ENCODE data around the gene MRPL36.

The MRPL36 gene

DNA sequence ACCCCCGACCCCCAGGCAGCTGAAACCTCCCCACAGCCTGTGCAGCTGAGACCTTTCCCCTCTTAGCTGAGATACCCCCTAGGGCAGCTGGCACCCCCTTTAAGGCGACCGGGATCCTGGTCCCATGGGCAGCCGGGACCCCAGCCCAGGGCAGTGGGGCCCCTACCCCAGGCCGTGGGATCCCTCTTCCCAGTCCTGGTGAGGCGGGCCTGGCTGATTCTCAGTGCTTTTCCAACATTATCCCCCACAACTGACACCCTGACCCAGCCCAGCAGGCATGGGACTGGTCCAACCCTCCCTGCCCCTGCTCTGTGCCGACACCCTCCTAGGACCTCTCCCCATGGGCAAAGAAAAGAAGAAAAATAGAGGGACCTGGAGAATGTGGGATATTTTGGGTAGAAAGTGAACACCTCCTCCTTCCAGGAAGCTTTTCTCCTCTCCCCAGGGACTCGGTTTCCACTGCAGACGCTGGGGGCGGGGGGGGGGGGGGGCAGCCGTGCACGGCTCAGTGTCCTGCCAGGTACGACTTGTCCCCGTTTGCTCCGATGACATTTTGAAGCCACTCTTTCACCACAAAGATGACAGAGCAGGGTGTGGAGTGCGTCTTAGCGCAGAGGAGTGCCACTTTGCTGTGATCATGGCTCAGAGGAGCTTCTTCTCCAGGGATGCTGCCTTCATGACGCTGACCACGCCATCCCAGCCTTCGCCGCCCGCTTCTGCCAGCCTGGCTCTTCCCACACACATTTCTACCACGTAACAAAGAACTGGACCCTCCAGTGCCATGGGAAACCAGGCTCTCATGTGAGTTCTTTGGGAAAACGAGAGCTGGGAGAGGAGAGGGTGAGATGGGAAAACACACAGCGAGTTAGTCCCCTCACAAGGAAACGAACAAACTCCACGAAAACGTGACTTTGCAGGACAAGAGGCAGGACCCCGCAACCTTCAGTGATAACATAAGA is 47.5 kb downstream of the MRPL36 start:
- ChIA-PET POLR2A (no interaction called here), CTCF (no interaction called here)
- no peak for DNase-seq (ENCODE audit: extremely low spot score)
- TF ChIP-seq LEF1 (IDR thresholded peaks at IDR 0.05; ENCODE audit: borderline replicate concordance), result no peak
- TF ChIP-seq ELF4 (IDR thresholded peaks at IDR 0.05), result no peak
- no peak for TF ChIP-seq FOXM1 (IDR thresholded peaks at IDR 0.05; ENCODE audit: borderline replicate concordance)
- no peak for TF ChIP-seq BHLHE40 (IDR thresholded peaks at IDR 0.05; ENCODE audit: borderline replicate concordance)
- TF ChIP-seq, protein P1, sequence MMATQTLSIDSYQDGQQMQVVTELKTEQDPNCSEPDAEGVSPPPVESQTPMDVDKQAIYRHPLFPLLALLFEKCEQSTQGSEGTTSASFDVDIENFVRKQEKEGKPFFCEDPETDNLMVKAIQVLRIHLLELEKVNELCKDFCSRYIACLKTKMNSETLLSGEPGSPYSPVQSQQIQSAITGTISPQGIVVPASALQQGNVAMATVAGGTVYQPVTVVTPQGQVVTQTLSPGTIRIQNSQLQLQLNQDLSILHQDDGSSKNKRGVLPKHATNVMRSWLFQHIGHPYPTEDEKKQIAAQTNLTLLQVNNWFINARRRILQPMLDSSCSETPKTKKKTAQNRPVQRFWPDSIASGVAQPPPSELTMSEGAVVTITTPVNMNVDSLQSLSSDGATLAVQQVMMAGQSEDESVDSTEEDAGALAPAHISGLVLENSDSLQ (IDR thresholded peaks at IDR 0.05), result no peak
- TF ChIP-seq FOXK2 (IDR thresholded peaks at IDR 0.05), result no peak
- no peak for TF ChIP-seq L3MBTL2 (conservative IDR thresholded peaks at IDR 0.05)
- TF ChIP-seq ARNT (IDR thresholded peaks at IDR 0.05), result no peak

DNA sequence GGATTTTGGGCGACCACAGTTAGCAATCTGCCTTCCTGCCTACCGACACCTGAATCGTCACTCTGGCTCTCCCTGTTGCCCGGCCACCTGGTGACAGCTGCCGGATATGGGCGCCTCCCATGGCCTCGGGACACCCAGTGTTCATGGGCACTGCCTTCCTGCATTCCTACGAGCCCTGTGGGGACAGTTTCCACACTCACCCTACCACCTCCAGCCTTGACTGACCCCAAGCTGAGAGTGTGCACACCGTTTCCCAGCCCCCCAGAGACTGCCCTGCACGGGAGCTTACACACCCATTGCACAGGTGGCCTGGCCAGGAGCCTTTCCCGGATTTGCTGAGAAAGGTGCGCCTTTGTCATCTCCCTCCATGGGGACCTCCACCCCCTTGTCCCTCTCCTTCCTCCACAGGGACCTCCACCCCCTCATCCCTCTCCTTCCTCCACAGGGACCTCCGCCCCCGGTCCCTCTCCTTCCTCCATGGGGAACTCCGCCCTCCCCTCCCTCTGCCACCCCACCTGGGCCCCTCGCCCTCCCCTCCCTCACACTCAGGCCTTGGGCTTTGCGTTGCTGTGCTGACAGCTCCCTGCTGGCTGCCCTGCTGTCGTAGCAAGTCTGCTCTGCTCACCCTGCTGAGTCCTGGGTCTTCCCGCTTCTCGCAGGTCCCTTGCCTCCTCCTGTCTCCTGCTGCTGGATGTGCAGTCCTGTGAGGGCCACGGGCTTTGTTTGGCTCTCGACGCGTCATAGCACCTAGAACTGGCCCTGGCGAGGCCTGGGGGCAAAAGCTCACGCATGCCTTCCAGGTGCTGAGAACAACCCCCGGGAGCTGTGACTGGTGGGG is 48.4 kb downstream of the MRPL36 start:
- no peak for DNase-seq (ENCODE audit: extremely low spot score)
- CTCF ChIA-PET, result no interaction called here
- no peak for TF ChIP-seq L3MBTL2 (conservative IDR thresholded peaks at IDR 0.05)
- TF ChIP-seq NFRKB (IDR thresholded peaks at IDR 0.05), result no peak
- TF ChIP-seq SUZ12 (IDR thresholded peaks at IDR 0.05), result no peak
- TF ChIP-seq HDGF (IDR thresholded peaks at IDR 0.05; ENCODE audit: borderline replicate concordance), result no peak
- no peak for TF ChIP-seq CTBP1 (IDR thresholded peaks at IDR 0.05; ENCODE audit: borderline replicate concordance)
- TF ChIP-seq TARDBP (IDR thresholded peaks at IDR 0.05), result no peak
- no peak for TF ChIP-seq LEF1 (IDR thresholded peaks at IDR 0.05; ENCODE audit: borderline replicate concordance)
- no peak for TF ChIP-seq FOXA1 (IDR thresholded peaks at IDR 0.05)
- TF ChIP-seq, protein P1 (IDR thresholded peaks at IDR 0.05), result no peak
- no peak for TF ChIP-seq ZNF384 (IDR thresholded peaks at IDR 0.05)
- TF ChIP-seq ARNT (IDR thresholded peaks at IDR 0.05), result no peak
- TF ChIP-seq FOXM1 (IDR thresholded peaks at IDR 0.05; ENCODE audit: borderline replicate concordance), result no peak
- no peak for TF ChIP-seq SP1 (IDR thresholded peaks at IDR 0.05)
- TF ChIP-seq FOXK2 (IDR thresholded peaks at IDR 0.05), result no peak
- TF ChIP-seq BHLHE40 (IDR thresholded peaks at IDR 0.05; ENCODE audit: borderline replicate concordance), result no peak
- no peak for TF ChIP-seq ELF4 (IDR thresholded peaks at IDR 0.05)
- POLR2A ChIA-PET, result no interaction called here

DNA sequence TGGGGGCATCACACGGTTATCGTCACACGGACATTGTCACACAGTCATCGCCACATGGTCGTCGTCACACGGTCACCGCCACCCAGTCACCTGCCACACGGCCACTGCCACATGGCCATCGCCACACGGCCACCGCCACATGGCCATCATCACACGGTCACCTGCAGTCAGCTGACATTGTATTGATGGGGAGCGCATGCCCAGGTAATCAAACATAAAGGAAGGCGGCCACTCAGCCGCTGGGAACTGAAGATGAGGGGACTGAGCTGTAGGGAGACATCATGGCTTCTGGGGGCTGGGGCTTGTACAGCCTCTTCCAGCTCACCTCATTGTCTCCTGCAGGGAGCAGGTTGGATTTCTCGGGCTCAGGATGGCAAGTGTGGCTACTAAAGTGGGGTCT is 49.2 kb downstream of the MRPL36 start:
- CTCF ChIA-PET, result interaction anchor here (0.6 kb wide), 1 partner anchor 97 kb away, joined by 3 read pairs; no protein-coding TSS in a partner anchor
- POLR2A ChIA-PET, result no interaction called here
- DNase-seq (ENCODE audit: extremely low spot score), result no peak
- TF ChIP-seq ELF4 (IDR thresholded peaks at IDR 0.05) (no peak), CTBP1 (IDR thresholded peaks at IDR 0.05; ENCODE audit: borderline replicate concordance) (no peak), SUZ12 (IDR thresholded peaks at IDR 0.05) (no peak), FOXA1 (IDR thresholded peaks at IDR 0.05) (no peak), ARNT (IDR thresholded peaks at IDR 0.05) (no peak), NFRKB (IDR thresholded peaks at IDR 0.05) (no peak), LEF1 (IDR thresholded peaks at IDR 0.05; ENCODE audit: borderline replicate concordance) (no peak), BHLHE40 (IDR thresholded peaks at IDR 0.05; ENCODE audit: borderline replicate concordance) (no peak), FOXM1 (IDR thresholded peaks at IDR 0.05; ENCODE audit: borderline replicate concordance) (no peak), FOXK2 (IDR thresholded peaks at IDR 0.05) (no peak), L3MBTL2 (conservative IDR thresholded peaks at IDR 0.05) (no peak)
- TF ChIP-seq, protein P1 (IDR thresholded peaks at IDR 0.05), result no peak

DNA sequence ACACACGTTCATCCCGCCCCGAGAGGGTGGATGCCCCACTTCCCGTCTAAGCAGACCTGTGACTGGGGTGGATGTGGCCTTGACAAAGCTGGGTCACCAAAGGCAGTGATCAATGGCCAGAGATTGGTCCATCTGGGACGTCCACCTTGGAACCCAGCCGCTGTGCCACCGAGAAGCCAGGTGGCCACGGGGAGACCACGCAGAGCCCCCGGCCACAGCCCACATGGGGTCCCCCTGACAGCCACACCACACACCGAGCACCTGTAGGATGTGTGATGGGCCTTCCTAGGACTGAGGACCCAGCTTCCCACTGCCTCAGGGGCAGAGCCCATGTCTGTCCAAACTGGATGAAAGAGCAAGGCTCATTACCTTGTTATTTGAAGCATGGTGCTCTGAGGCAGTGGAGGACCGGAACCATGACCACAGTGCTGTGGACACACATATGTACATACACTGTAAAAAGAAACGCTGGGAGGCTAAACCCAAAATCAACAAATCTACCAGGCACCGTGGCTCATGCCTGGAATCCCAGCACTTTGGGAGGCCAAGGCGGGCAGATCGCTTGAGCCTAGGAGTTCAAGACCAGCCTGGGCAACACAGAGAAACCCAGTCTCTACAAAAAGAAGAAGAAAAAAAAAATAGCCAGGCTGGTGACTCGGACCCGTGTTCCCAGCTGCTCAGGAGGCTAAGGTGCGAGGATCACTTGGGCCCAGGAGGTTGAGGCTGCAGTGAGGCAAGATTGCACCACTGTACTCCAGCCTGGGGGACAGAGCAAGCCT is 50.1 kb downstream of the MRPL36 start:
- TF ChIP-seq ELF4 (IDR thresholded peaks at IDR 0.05) (no peak), ZNF384 (IDR thresholded peaks at IDR 0.05) (no peak), LEF1 (IDR thresholded peaks at IDR 0.05; ENCODE audit: borderline replicate concordance) (no peak), FOXA1 (IDR thresholded peaks at IDR 0.05) (no peak), CTBP1 (IDR thresholded peaks at IDR 0.05; ENCODE audit: borderline replicate concordance) (no peak), FOXK2 (IDR thresholded peaks at IDR 0.05) (no peak), NFRKB (IDR thresholded peaks at IDR 0.05) (no peak), SP1 (IDR thresholded peaks at IDR 0.05) (no peak), ARNT (IDR thresholded peaks at IDR 0.05) (no peak), L3MBTL2 (conservative IDR thresholded peaks at IDR 0.05) (no peak), FOXM1 (IDR thresholded peaks at IDR 0.05; ENCODE audit: borderline replicate concordance) (no peak), SUZ12 (IDR thresholded peaks at IDR 0.05) (no peak), HDGF (IDR thresholded peaks at IDR 0.05; ENCODE audit: borderline replicate concordance) (no peak), TARDBP (IDR thresholded peaks at IDR 0.05) (no peak), BHLHE40 (IDR thresholded peaks at IDR 0.05; ENCODE audit: borderline replicate concordance) (no peak)
- TF ChIP-seq, protein P1 (IDR thresholded peaks at IDR 0.05), result no peak
- ChIA-PET CTCF (interaction anchor here (0.6 kb wide), 1 partner anchor 96 kb away, joined by 3 read pairs; no protein-coding TSS in a partner anchor), POLR2A (no interaction called here)
- no peak for DNase-seq (ENCODE audit: extremely low spot score)

All from HEK293T (cell line).